ENCODE measurements around the gene PLEKHA3. TPM values are rescaled to one million over a fixed set of nuclear protein-coding genes. Genes with fewer than 3 reads are reported as not detected.

The PLEKHA3 gene
- total and polyA plus RNA-seq, 9 of the 15 experiments (the other 6 are each of a cell fraction or from before 2014, with no cell fraction given), result 2.3 to 23.4 (median 10.5) TPM

DNA sequence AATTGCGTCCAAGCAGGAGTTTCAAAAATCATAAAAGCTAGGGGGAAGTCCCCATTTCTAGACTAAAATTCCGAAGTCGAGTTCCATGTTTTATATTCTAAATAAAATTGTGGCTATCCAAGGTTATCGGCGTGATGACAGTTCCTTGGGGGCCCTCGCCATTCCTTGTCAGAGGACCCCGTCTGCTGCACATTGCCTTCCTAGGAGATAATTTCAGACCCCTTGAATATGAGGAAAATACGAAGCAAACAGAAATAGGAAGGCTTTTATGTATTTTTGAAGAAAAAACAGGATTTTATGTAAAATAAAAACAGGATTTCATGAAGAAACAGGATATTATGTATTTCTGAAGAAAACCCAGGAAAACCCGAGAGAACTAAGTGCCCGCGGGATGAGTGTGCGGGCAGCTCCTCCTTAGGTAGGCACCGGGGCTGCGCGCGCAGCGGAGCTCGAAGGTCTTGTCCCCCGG is 465 bp upstream of the PLEKHA3 start:
- no TSS peak for BruUV-seq (replicated peaks)
- CTCF ChIA-PET (ENCODE audit: low intra/inter-chr PET ratio), result no interaction called here
- ATAC-seq (no peak), FAIRE-seq (no peak), DNase-seq (ENCODE audit: extremely low read depth in 1 of 4, low spot score in 3 of 4) (no peak)
- H3K4me3 ChIP-seq, result peak overlapping the region; percentile 58
- no peaks in the 10 kb centered on the region for H3K27me3 ChIP-seq (ENCODE audit: control insufficient read depth in 2 of 2, insufficient read depth in 2 of 2, low read length in 2 of 2)
- peaks cover 23 to 29% of the 10 kb centered on the region in 2 experiments for H3K4me1 ChIP-seq (replicated peaks in 1 of 2; ENCODE audit: control insufficient read depth in 2 of 2, insufficient read depth in 2 of 2, low read length in 2 of 2)
- peak overlapping the region; percentile 95 for H3K4me2 ChIP-seq (ENCODE audit: insufficient read depth, low read length)
- in situ Hi-C loops (cut with MboI) (no loop called here), intact Hi-C loops (cut with micrococcal nuclease) (loop anchor here (1.0 to 10.0 kb wide), 8 partner anchors 28 to 1525 kb away; partner anchors contain the start of genes CWC22, PJVK, PRKRA and RBM45)
- peaks cover 53% of the 10 kb centered on the region for H3K79me2 ChIP-seq (ENCODE audit: control insufficient read depth, insufficient read depth, low read length)
- POLR2A ChIA-PET, result interaction anchor here (0.7 to 0.8 kb wide), 2 partner anchors 43 to 111 kb away, joined by 4 read pairs; no protein-coding TSS in a partner anchor
- peak overlapping the region; percentile 98 for H2AFZ ChIP-seq (ENCODE audit: low read depth, low read length)
- H4K20me1 ChIP-seq (replicated peaks; ENCODE audit: control insufficient read depth, insufficient read depth, low read length), result no peaks in the 10 kb centered on the region
- no peaks in the 10 kb centered on the region for H3K9me3 ChIP-seq (replicated peaks; ENCODE audit: control insufficient read depth, insufficient read depth, low read depth, low read length)
- H3K27ac ChIP-seq (ENCODE audit: extremely low read depth, low read depth, low read length), result peak overlapping the region; percentile 63; the same call in 2 of the 3 replicates
- H3K9me1 ChIP-seq (ENCODE audit: control insufficient read depth, insufficient read depth, low read length), result no peaks in the 10 kb centered on the region
- 15% methylated on average over 19 of the region's 19 CpGs for WGBS (ENCODE audit: insufficient coverage, low coverage, missing lambda C conversion rate)
- H3K36me3 ChIP-seq (ENCODE audit: control insufficient read depth, insufficient read depth, low read length), result no peaks in the 10 kb centered on the region
- H3K9ac ChIP-seq (ENCODE audit: insufficient read depth in 1 of 2, low read depth in 2 of 2, low read length in 2 of 2), result peak overlapping the region; percentile 62 to 94
- peak; percentile 17 for TF ChIP-seq ZFP36 (IDR thresholded peaks at IDR 0.05; ENCODE audit: low read depth, low read length, partially characterized antibody)
- peak; percentile 17; the same call in 1 of the 2 replicates for TF ChIP-seq MYNN (IDR thresholded peaks at IDR 0.05)
- no peak for TF ChIP-seq MYNN (CRISPR knock-in tag; IDR thresholded peaks at IDR 0.05)
- TF ChIP-seq IRF2 (CRISPR knock-in tag; IDR thresholded peaks at IDR 0.05), result no peak
- TF ChIP-seq, protein P1, sequence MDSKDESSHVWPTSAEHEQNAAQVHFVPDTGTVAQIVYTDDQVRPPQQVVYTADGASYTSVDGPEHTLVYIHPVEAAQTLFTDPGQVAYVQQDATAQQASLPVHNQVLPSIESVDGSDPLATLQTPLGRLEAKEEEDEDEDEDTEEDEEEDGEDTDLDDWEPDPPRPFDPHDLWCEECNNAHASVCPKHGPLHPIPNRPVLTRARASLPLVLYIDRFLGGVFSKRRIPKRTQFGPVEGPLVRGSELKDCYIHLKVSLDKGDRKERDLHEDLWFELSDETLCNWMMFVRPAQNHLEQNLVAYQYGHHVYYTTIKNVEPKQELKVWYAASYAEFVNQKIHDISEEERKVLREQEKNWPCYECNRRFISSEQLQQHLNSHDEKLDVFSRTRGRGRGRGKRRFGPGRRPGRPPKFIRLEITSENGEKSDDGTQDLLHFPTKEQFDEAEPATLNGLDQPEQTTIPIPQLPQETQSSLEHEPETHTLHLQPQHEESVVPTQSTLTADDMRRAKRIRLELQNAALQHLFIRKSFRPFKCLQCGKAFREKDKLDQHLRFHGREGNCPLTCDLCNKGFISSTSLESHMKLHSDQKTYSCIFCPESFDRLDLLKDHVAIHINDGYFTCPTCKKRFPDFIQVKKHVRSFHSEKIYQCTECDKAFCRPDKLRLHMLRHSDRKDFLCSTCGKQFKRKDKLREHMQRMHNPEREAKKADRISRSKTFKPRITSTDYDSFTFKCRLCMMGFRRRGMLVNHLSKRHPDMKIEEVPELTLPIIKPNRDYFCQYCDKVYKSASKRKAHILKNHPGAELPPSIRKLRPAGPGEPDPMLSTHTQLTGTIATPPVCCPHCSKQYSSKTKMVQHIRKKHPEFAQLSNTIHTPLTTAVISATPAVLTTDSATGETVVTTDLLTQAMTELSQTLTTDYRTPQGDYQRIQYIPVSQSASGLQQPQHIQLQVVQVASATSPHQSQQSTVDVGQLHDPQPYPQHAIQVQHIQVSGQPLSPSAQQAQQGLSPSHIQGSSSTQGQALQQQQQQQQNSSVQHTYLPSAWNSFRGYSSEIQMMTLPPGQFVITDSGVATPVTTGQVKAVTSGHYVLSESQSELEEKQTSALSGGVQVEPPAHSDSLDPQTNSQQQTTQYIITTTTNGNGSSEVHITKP (IDR thresholded peaks at IDR 0.05; ENCODE audit: partially characterized antibody), result peak; percentile 39
- no peak for TF ChIP-seq ZNF174 (CRISPR knock-in tag; IDR thresholded peaks at IDR 0.05)
- TF ChIP-seq KAT2B (IDR thresholded peaks at IDR 0.05; ENCODE audit: low read depth, low read length), result no peak
- no peak for TF ChIP-seq PHB2 (IDR thresholded peaks at IDR 0.05; ENCODE audit: low read depth)
- TF ChIP-seq ZNF384 (IDR thresholded peaks at IDR 0.05; ENCODE audit: low read depth, low read length), result no peak
- 0 out of 2 replicates have a peak, but pooled peaks have one; percentile 69 for TF ChIP-seq ZNF197 (CRISPR knock-in tag; IDR thresholded peaks at IDR 0.05; ENCODE audit: low read depth)
- TF ChIP-seq MTA2 (IDR thresholded peaks at IDR 0.05; ENCODE audit: low read depth), result 0 out of 2 replicates have a peak, but pooled peaks have one; percentile 15
- no peak for TF ChIP-seq CEBPG (CRISPR knock-in tag; IDR thresholded peaks at IDR 0.05)
- peak in 1 of 2 experiments; percentile 2; a peak in 1 of 4 replicates for TF ChIP-seq CEBPG (tag; conservative IDR thresholded peaks at IDR 0.05 in 1 of 2, IDR thresholded peaks at IDR 0.05 in 1 of 2)
- TF ChIP-seq, protein P2, sequence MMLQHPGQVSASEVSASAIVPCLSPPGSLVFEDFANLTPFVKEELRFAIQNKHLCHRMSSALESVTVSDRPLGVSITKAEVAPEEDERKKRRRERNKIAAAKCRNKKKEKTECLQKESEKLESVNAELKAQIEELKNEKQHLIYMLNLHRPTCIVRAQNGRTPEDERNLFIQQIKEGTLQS (IDR thresholded peaks at IDR 0.05), result no peak
- TF ChIP-seq, protein P2 (CRISPR knock-in tag; conservative IDR thresholded peaks at IDR 0.05), result no peak
- TF ChIP-seq, protein P3, sequence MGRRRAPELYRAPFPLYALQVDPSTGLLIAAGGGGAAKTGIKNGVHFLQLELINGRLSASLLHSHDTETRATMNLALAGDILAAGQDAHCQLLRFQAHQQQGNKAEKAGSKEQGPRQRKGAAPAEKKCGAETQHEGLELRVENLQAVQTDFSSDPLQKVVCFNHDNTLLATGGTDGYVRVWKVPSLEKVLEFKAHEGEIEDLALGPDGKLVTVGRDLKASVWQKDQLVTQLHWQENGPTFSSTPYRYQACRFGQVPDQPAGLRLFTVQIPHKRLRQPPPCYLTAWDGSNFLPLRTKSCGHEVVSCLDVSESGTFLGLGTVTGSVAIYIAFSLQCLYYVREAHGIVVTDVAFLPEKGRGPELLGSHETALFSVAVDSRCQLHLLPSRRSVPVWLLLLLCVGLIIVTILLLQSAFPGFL (CRISPR knock-in tag; IDR thresholded peaks at IDR 0.05), result no peak
